Measurements from ENCODE around the gene FLOT1. TPM values are rescaled to one million over a fixed set of nuclear protein-coding genes. Genes with fewer than 3 reads are reported as not detected.

FLOT1 gene, protein sequence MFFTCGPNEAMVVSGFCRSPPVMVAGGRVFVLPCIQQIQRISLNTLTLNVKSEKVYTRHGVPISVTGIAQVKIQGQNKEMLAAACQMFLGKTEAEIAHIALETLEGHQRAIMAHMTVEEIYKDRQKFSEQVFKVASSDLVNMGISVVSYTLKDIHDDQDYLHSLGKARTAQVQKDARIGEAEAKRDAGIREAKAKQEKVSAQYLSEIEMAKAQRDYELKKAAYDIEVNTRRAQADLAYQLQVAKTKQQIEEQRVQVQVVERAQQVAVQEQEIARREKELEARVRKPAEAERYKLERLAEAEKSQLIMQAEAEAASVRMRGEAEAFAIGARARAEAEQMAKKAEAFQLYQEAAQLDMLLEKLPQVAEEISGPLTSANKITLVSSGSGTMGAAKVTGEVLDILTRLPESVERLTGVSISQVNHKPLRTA
- total RNA-seq = 107 and 119 TPM in 2 replicates

DNA sequence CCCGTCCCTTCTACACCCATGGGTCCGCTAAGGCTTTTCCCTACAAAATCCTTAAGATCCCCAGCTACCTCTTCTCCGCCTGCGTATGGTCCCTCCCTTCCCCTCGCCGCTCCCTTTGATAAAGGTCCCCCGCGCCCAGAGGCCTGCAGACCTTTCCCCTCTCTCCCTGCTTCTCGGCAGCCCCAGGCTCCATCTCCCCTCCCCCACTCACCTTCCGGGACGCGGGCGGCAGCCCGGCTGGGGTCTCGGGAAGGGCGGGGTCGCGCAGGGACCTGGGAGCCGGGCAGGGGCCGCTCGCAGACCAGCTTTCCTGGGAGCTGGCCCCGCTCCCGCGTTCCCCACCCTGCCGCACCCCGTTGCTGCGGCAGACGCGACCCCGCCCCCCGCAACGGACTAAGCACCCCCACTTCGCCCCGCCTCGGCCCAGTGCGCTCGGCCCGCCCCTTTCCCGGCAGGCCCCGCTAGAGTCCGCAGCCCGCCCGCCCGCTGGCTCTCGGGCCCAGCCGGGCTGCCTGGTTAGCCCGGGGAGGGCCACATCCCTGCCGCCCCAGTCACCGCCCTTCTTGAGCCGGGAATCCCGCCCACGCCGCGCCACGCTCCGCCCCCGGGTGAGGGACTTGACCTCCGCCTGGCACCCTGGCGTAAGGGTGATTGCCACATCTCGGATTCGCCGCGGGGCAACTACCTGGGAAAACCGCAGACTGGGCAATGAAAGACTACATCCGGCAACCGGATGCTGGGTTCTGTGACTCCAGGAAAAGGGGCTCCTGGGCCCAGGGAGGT, at the start of gene FLOT1:
Gene FLOT1, minus strand, starts transcription at position 372 of the 783 bp plus-strand sequence. CDS start 498 bp downstream, outside the sequence.
- DNase-seq (ENCODE audit: low read depth) = peak; percentile 99
- peak within 1 kb of the TSS; percentile 91 for H3K4me3 ChIP-seq (ENCODE audit: low read depth, low read length)
- TF ChIP-seq CTCF (IDR thresholded peaks at IDR 0.05; ENCODE audit: insufficient read depth, low read depth, low read length) = no peak

- no peak for TF ChIP-seq CTCF (IDR thresholded peaks at IDR 0.05; ENCODE audit: insufficient read depth, low read depth, low read length)
- DNase-seq (ENCODE audit: low read depth) = no peak
- H3K4me3 ChIP-seq (ENCODE audit: low read depth, low read length) = no peak overlapping the region
These were observed 48.4 kb upstream of the FLOT1 start for GRCh38 chr6:30790724-30791383.

- H3K4me3 ChIP-seq (ENCODE audit: low read depth, low read length) = no peak overlapping the region
- no peak for DNase-seq (ENCODE audit: low read depth)
- no peak for TF ChIP-seq CTCF (IDR thresholded peaks at IDR 0.05; ENCODE audit: insufficient read depth, low read depth, low read length)
These were observed 47.1 kb upstream of the FLOT1 start for GRCh38 chr6:30789606-30790005.

DNA sequence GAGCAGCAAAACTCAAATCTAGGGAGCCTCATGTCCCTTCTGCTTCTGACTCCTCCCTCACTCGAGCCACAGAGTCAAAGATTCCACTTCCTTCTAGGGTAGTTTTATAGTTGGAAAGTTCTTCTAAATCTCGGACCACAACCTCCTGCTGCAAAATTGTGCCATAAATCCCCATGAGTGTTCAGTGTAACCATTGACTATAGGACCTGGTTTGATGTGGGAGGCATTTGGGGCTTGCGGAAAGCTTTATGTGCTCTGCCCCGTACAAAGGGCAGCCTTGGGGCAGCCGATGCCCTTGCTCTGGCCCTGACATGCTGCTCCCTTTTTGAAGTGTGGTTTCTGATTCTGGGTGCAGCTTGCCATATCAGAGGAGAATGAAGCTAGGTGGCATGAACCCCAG, 45.5 kb upstream of the FLOT1 start:
- no peak overlapping the region for H3K4me3 ChIP-seq (ENCODE audit: low read depth, low read length)
- DNase-seq (ENCODE audit: low read depth) = no peak
- no peak for TF ChIP-seq CTCF (IDR thresholded peaks at IDR 0.05; ENCODE audit: insufficient read depth, low read depth, low read length)

DNA sequence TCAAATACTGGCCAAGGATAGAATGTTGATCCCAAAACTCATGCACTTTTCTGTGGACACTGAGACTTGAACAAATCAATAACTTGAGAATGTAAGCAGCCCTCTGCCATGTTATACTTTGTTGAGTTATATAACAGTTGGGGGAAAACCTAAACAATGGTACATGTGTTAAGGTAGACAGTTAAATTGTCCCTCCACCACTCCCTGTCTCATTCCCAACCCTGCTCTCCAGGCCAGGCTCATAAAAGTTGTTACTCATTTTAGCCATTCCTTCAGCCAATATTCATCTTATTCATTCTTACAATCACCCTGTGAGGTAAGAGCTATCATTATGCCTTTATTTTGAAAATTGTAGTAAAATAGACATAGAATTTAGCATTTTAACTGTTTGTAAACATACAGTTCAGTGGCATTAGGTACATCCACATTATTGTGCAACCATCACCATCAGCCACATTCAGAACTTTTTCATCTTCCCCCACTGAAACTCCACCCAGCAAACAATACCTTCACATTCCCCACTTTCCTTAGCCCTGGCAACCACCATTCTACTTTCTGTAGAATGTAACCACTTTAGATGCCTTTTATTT, 40.0 kb upstream of the FLOT1 start:
- DNase-seq (ENCODE audit: low read depth) = peak; percentile 90
- no peak overlapping the region for H3K4me3 ChIP-seq (ENCODE audit: low read depth, low read length)
- TF ChIP-seq CTCF (IDR thresholded peaks at IDR 0.05; ENCODE audit: insufficient read depth, low read depth, low read length) = no peak

GRCh38 chr6:30781743-30782424, 39.4 kb upstream of the FLOT1 start:
- DNase-seq (ENCODE audit: low read depth) = peak; percentile 100
- no peak for TF ChIP-seq CTCF (IDR thresholded peaks at IDR 0.05; ENCODE audit: insufficient read depth, low read depth, low read length)
- peak overlapping the region; percentile 33 for H3K4me3 ChIP-seq (ENCODE audit: low read depth, low read length)
